ENCODE data around the gene EPO.
"Not testable (repeated sequence)": the region's sequence is repeated elsewhere in the genome, so short reads cannot be mapped to it uniquely, and the experiment has no call there.

The EPO gene

GRCh38 chr7:100744605-100745004 lies 24.3 kb downstream of the EPO start:
- DNase-seq: no peak

- peak; percentile 64 to 74 for DNase-seq
Measured at GRCh38 chr7:100745184-100745583, 24.9 kb downstream of the EPO start.

DNA sequence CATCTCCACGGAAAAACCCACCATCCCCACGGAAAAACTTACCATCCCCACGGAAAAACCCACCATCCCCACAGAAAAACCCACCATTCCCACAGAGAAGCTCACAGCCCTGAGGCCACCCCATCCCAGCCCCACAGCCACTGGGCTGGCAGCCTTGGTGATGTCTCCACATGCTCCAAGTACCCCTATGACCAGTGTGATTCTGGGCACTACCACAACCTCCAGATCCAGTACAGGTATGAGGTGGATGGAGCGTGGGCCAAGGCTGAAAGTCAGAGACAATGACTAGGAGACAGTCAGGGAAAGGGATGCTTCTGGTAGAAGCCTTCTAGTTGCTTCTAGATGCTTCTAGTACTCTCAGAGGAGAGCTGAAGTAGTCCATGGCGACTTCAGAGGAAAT lies 32.7 kb downstream of the EPO start:
- no peak for DNase-seq

DNA sequence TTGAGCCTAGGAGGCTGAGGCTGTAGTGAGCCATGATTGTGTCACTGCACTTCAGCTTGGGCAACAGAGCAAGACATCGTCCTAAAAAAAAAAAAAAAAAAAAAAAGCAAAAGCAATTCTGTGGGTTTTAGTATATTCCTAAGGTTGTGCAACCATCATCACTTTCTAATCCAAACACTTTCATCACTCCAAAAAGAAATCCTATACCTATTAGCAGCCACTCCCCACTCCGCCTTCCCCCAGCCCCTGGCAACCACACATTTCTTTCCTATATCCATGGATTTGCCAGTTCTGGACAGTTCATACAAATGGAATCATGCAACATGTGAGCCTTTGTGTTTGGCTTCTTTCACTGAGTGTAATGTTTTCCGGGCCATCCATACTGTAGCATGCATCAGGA lies 33.5 kb downstream of the EPO start:
- DNase-seq: no peak

DNA sequence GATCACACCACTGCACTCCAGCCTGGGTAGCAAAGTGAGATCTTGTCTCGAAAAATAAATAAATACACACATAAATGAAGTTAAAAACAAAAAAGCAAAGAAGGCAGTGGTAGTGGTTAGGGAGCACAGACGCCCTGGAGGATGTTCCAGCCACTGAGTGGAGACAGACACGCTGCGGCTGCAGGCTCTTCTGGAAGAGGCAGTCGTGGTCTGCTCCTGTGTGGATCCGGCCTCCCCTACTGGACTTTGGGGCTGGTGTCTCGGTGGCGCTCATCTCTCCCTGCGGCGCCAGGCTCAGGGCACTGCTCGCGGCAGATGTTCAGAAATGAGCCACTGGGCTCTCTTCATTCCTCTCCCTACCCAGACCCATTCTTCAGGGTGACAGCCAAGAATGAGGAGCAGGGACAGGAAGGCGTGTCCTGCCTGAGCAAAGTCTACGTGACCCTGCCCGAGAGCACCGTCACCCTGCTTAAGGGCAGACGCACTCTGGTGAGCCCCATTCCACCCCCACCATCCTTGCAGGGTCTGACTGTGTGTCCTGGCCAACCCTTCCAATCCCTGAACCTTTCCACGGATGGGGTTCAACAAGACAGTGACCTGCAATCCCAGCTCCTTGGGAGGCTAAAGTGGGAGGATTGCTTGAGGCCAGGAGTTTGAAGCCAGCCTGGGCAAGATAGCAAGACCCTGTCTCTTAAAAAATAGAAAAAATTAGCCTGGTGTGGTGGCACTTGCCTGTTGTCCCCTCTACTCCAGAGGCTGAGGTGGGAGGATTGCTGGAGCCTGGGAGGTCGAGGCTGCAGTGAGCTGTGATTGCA lies 39.3 kb downstream of the EPO start:
- no peak for DNase-seq

DNA sequence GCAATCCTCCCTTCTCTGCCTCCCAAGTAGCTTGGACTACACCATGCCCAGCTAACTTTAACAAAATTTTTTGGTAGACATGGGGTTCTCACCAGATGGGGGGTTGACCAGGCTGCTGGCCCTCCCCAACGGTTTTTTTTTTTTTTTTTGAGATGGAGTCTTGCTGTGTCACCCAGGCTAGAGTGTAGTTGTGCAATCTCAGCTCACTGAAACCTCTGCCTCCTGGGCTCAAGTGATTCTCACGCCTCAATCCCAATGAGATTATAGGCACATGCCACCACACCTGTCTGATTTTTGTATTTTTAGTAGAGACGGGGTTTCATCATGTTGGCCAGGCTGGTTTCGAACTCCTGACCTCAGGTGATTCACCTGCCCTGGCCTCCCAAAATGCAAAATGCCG lies 42.6 kb downstream of the EPO start:
- DNase-seq: not testable (repeated sequence)

- no peak for DNase-seq
Measured at GRCh38 chr7:100763556-100764140, 43.4 kb downstream of the EPO start.

GRCh38 chr7:100764841-100765240 lies 44.6 kb downstream of the EPO start:
- no peak for DNase-seq

- no peak for DNase-seq
Measured at GRCh38 chr7:100765250-100765649, 45.0 kb downstream of the EPO start.

DNA sequence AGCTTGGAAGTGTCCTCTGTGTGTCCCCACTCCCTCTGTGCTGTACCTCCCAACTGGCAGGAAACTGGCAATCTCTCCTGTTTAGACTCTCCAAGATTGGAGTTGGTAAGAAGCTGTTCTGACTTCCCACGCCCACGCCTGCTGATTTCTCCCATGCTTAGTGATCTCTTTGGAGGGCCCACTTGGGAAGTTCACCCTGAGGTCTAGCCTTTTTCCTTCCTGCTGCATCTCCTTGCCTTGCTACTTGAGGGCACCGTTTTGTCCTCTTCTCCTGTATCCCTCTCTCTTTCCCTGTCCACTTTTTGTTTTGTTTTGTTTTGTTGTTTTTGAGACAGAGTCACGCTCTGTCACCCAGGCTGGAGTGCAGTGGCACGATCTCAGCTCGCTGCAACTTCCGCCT lies 48.5 kb downstream of the EPO start:
- DNase-seq: no peak

All from SW 1271 (cell line).